IMR-90 (cell line): Measurements from ENCODE around the gene CLDN19. TPM values are rescaled to one million over a fixed set of nuclear protein-coding genes. Genes with fewer than 3 reads are reported as not detected.
A peak's percentile ranks its signal among the peaks of the same experiment; 100 is the strongest.

Experiments used
- ATAC-seq: fragments of 200-7000 bp; cut with Tn5 transposase; 2 replicates; pipeline ENCODE4 v1.9.1; 2020; ENCODE audit warnings: low read depth, mild to moderate bottlenecking, moderate library complexity
- BruUV-seq: library from RNA; stranded (reverse); fragments of 400-500 nt; replicated peaks from 2 replicates; lab custom pipeline; 2021; lab: Mats Ljungman, UMichigan
- CTCF ChIA-PET: fragments of 300-600 bp; formaldehyde crosslinking; extraction: SDS; loops from one replicate; lab custom pipeline; 2021; ENCODE audit warnings: antibody characterized with exemption; lab: Yijun Ruan, JAX
- POLR2A ChIA-PET: fragments of 300-600 bp; sonication (Branson Sonifier 250); formaldehyde crosslinking; loops from one replicate; lab custom pipeline; 2022; ENCODE audit warnings: antibody characterized with exemption; ENCODE audit not compliant: unreplicated experiment; lab: Charles Lee
- DNase-seq: peaks from one replicate; pipeline ENCODE4 v3.0.0; 2013
- H2AFZ ChIP-seq: replicated peaks from 2 replicates; pipeline ENCODE3; 2013; ENCODE audit warnings: low read length, mild to moderate bottlenecking; ENCODE audit not compliant: poor library complexity
- H2AK5ac ChIP-seq: 2 replicates; pipeline ENCODE4 v1.6.1; 2013; ENCODE audit warnings: low read depth, low read length, inconsistent platforms
- H2AK9ac ChIP-seq: replicated peaks from 2 replicates; pipeline ENCODE3; 2013; ENCODE audit warnings: mild to moderate bottlenecking, low read depth, low read length, moderate library complexity; ENCODE audit not compliant: poor library complexity
- H2BK120ac ChIP-seq: 2 replicates; pipeline ENCODE4 v1.6.1; 2013; ENCODE audit warnings: low read depth, low read length, inconsistent platforms
- H2BK15ac ChIP-seq: 3 replicates; pipeline ENCODE4 v1.6.1; 2013; ENCODE audit warnings: low read depth, low read length, inconsistent platforms
- H2BK20ac ChIP-seq: 2 replicates; pipeline ENCODE4 v1.6.1; 2013; ENCODE audit warnings: low read depth, mild to moderate bottlenecking, inconsistent platforms, low read length, moderate library complexity
- H2BK5ac ChIP-seq: 2 replicates; pipeline ENCODE4 v1.6.1; 2013; ENCODE audit warnings: mild to moderate bottlenecking, low read depth, low read length, inconsistent platforms; ENCODE audit not compliant: poor library complexity, severe bottlenecking
- H3K14ac ChIP-seq: replicated peaks from 2 replicates; pipeline ENCODE4 v1.6.1; 2013; ENCODE audit warnings: low read depth, low read length, inconsistent platforms
- H3K18ac ChIP-seq: 2 replicates; pipeline ENCODE4 v1.6.1; 2013; ENCODE audit warnings: low read depth, low read length, control low read depth
- H3K23ac ChIP-seq: 2 replicates; pipeline ENCODE4 v1.6.1; 2013; ENCODE audit warnings: low read depth, low read length, inconsistent platforms
- H3K27ac ChIP-seq: 2 replicates; pipeline ENCODE4 v1.5.1; 2013; ENCODE audit warnings: mild to moderate bottlenecking, control low read depth, low read length; ENCODE audit not compliant: insufficient read depth
- H3K27me3 ChIP-seq: 2 replicates; pipeline ENCODE4 v1.6.1; 2013; ENCODE audit warnings: low read length; ENCODE audit not compliant: control insufficient read depth, insufficient read depth
- H3K36me3 ChIP-seq: 2 replicates; pipeline ENCODE4 v1.6.1; 2013; ENCODE audit warnings: low read length, mixed read lengths; ENCODE audit not compliant: control insufficient read depth, insufficient read depth
- H3K4ac ChIP-seq: 2 replicates; pipeline ENCODE4 v1.6.1; 2013; ENCODE audit warnings: low read depth, low read length, inconsistent platforms
- H3K4me1 ChIP-seq: 2 replicates; pipeline ENCODE4 v1.6.1; 2013; ENCODE audit warnings: low read length, mixed read lengths; ENCODE audit not compliant: control insufficient read depth, insufficient read depth
- H3K4me2 ChIP-seq: 2 replicates; pipeline ENCODE4 v1.6.1; 2013; ENCODE audit warnings: low read depth, mild to moderate bottlenecking, control low read depth, low read length, moderate library complexity
- H3K4me3 ChIP-seq: 2 replicates; pipeline ENCODE4 v1.5.1; 2013; ENCODE audit warnings: low read depth, mild to moderate bottlenecking, control low read depth, low read length, moderate library complexity; ENCODE audit not compliant: insufficient read depth
- H3K56ac ChIP-seq: 2 replicates; pipeline ENCODE4 v1.6.1; 2013; ENCODE audit warnings: low read length, inconsistent platforms; ENCODE audit not compliant: insufficient read depth; ENCODE audit errors: extremely low read depth
- H3K79me1 ChIP-seq, 2 experiments: 2 replicates each; pipeline ENCODE4 v1.6.1; 2013; ENCODE audit warnings: low read length in 2 of 2, inconsistent platforms in 1 of 2, low read depth in 1 of 2
- H3K9ac ChIP-seq: 2 replicates; pipeline ENCODE4 v1.6.1; 2013; ENCODE audit warnings: low read depth, low read length, control low read depth
- H3K9me1 ChIP-seq: 2 replicates; pipeline ENCODE4 v1.6.1; 2013; ENCODE audit warnings: low read length, inconsistent platforms; ENCODE audit not compliant: insufficient read depth
- H3K9me3 ChIP-seq: 2 replicates; pipeline ENCODE4 v1.6.1; 2013; ENCODE audit warnings: low read length; ENCODE audit not compliant: control insufficient read depth, insufficient read depth
- H4K20me1 ChIP-seq: 2 replicates; pipeline ENCODE4 v1.6.1; 2013; ENCODE audit warnings: low read length, inconsistent platforms; ENCODE audit not compliant: insufficient read depth
- H4K5ac ChIP-seq: 2 replicates; pipeline ENCODE4 v1.6.1; 2013; ENCODE audit warnings: mild to moderate bottlenecking, low read depth, low read length, control low read depth
- H4K8ac ChIP-seq, 2 experiments: 2 replicates each; pipeline ENCODE4 v1.6.1; 2013; ENCODE audit warnings: low read depth in 2 of 2, low read length in 2 of 2, control low read depth in 1 of 2, inconsistent platforms in 1 of 2
- H4K91ac ChIP-seq: 2 replicates; pipeline ENCODE4 v1.6.1; 2013; ENCODE audit warnings: low read depth, low read length, inconsistent platforms; ENCODE audit not compliant: insufficient read depth
- BHLHE40 ChIP-seq: fragments of 150-350 bp; IDR thresholded peaks from 2 replicates; pipeline ENCODE4 v1.6.1; 2016; ENCODE audit warnings: mild to moderate bottlenecking, low read depth, low read length
- FOS ChIP-seq: fragments of 150-350 bp; IDR thresholded peaks from 2 replicates; pipeline ENCODE4 v1.6.1; 2016; ENCODE audit warnings: low read depth, low read length
- RAD21 ChIP-seq: IDR thresholded peaks from 2 replicates; pipeline ENCODE4 v1.6.1; 2012; ENCODE audit warnings: low read length, improper control_type of control experiment
- WGBS, 2 experiments: methylation state at CpG; one replicate each; pipeline versions ENCODE4 v1.1.5 to v1.1.7; 2013; ENCODE audit warnings: missing lambda C conversion rate in 2 of 2; ENCODE audit not compliant: insufficient read length in 1 of 2; ENCODE audit errors: extremely low coverage in 2 of 2; 5-methylcytosine and 5-hydroxymethylcytosine counted together
- dilution Hi-C: fragments of 300-500 bp; cut with HindIII; formaldehyde crosslinking; loops from one replicate; pipeline ENCODE4 v1.14.3; 2018; ENCODE audit warnings: low sequenced_read_pairs; ENCODE audit not compliant: unreplicated experiment
- in situ Hi-C: fragments of 300-500 bp; cut with MboI; formaldehyde crosslinking; loops from 3 replicates; pipeline ENCODE4 v1.14.3; 2019; ENCODE audit warnings: low sequenced_read_pairs, inconsistent platforms, mixed read lengths
- intact Hi-C: fragments of 100-400 bp; cut with micrococcal nuclease; formaldehyde crosslinking; loops from 2 replicates; pipeline ENCODE4 v1.10.0; 2022
- polyA plus RNA-seq, 3 experiments: library from polyadenylated mRNA; depleted of rRNA; stranded (reverse); fragments of >200 nt; gene quantifications; 2 replicates each; pipeline ENCODE4 v1.2.3, GENCODE V29; 2012; ENCODE audit warnings: low replicate concordance in 1 of 3
- total RNA-seq: library from RNA; depleted of rRNA; stranded (reverse); fragments of >200 nt; gene quantifications from 2 replicates; pipeline ENCODE4 v1.2.3, GENCODE V29; 2012

The CLDN19 gene
- total and polyA plus RNA-seq, 2 of the 4 experiments (the other 2 are of a cell fraction), result not detected

GRCh38 chr1:42734201-42735035 is 5.6 kb downstream of the CLDN19 start:
- H3K23ac ChIP-seq, result no peak overlapping the region
- no peak overlapping the region for H2AK9ac ChIP-seq
- H2BK15ac ChIP-seq, result no peak overlapping the region
- H2BK20ac ChIP-seq, result no peak overlapping the region
- no peak overlapping the region for H3K27ac ChIP-seq
- BruUV-seq, result no TSS peak
- ChIA-PET POLR2A (no interaction called here), CTCF (no interaction called here)
- no peak for ATAC-seq
- no peak overlapping the region for H2BK5ac ChIP-seq
- H3K18ac ChIP-seq, result no peak overlapping the region
- no CpG with 5 or more reads among the region's 7 CpGs for WGBS, 2 experiments
- no peaks in the 10 kb centered on the region for H3K79me1 ChIP-seq
- no peaks in the 10 kb centered on the region for H3K9me3 ChIP-seq
- no peaks in the 10 kb centered on the region for H4K20me1 ChIP-seq
- H3K27me3 ChIP-seq, result no peaks in the 10 kb centered on the region; the same call in 1 of the 2 replicates
- H3K4me2 ChIP-seq, result no peak overlapping the region
- no peak overlapping the region for H3K4me3 ChIP-seq
- no peak overlapping the region for H3K9ac ChIP-seq
- in situ Hi-C loops, result no loop called here
- no peak for DNase-seq
- no peak overlapping the region for H3K14ac ChIP-seq
- no peaks in the 10 kb centered on the region for H3K4me1 ChIP-seq
- no peaks in the 10 kb centered on the region for H3K9me1 ChIP-seq
- H2AFZ ChIP-seq, result peak overlapping the region; percentile 14
- no peak overlapping the region for H4K91ac ChIP-seq
- no peak overlapping the region for H2AK5ac ChIP-seq
- no peak overlapping the region for H2BK120ac ChIP-seq
- TF ChIP-seq FOS (no peak), RAD21 (no peak), BHLHE40 (no peak)
- H3K56ac ChIP-seq, result no peak overlapping the region
- H4K8ac ChIP-seq, result no peak overlapping the region
- no peaks in the 10 kb centered on the region for H3K36me3 ChIP-seq
- no peak overlapping the region for H4K5ac ChIP-seq
- intact Hi-C loops, result no loop called here
- no peak overlapping the region for H3K4ac ChIP-seq
- dilution Hi-C loops, result no loop called here
